H1 (cell line): ENCODE data around the gene IQGAP1. TPM values are rescaled to one million over a fixed set of nuclear protein-coding genes. Genes with fewer than 3 reads are reported as not detected.

Source experiments
- ASH2L ChIP-seq: fragments of 200-600, 300-600 bp; sonication (generic); IDR thresholded peaks from one replicate; pipeline ENCODE4 v1.7.1; 2017; ENCODE audit warnings: low read length
- BACH1 ChIP-seq: IDR thresholded peaks from 2 replicates; pipeline ENCODE4 v1.6.1; 2012; ENCODE audit warnings: low read length, improper control_type of control experiment
- CHD1 ChIP-seq: IDR thresholded peaks from 2 replicates; pipeline ENCODE4 v1.6.1; 2012; ENCODE audit warnings: low read depth, low read length, improper control_type of control experiment
- CHD7 ChIP-seq: fragments of 300-600 bp; sonication (generic); IDR thresholded peaks from 2 replicates; pipeline ENCODE4 v1.7.1; 2012; ENCODE audit warnings: low read length, moderate library complexity, mild to moderate bottlenecking, inconsistent platforms; ENCODE audit not compliant: insufficient replicate concordance
- EP300 ChIP-seq, 2 experiments: IDR thresholded peaks; 1 replicate in 1 of 2; 2 replicates in 1 of 2; pipeline ENCODE4 v1.6.1; 2011 to 2012; ENCODE audit warnings: low read depth in 2 of 2, low read length in 2 of 2, mild to moderate bottlenecking in 2 of 2, borderline replicate concordance in 1 of 2, inconsistent platforms in 1 of 2, moderate library complexity in 1 of 2
- GTF2F1 ChIP-seq: IDR thresholded peaks from 2 replicates; pipeline ENCODE4 v1.6.1; 2012; ENCODE audit warnings: low read depth, low read length, improper control_type of control experiment, borderline replicate concordance
- TAF7 ChIP-seq: optimal IDR thresholded peaks from 2 replicates; pipeline ENCODE3; 2011; ENCODE audit warnings: low read depth, mild to moderate bottlenecking, inconsistent platforms, low read length, moderate library complexity, borderline replicate concordance
- polyA plus RNA-seq, 7 experiments: library from polyadenylated mRNA; depleted of rRNA in 3 of 7; stranded (reverse) in 5 of 7; unstranded in 2 of 7; fragments of >200 nt in 5 of 7; fragments of 200-250 nt in 2 of 7; gene quantifications; 1 replicate in 5 of 7; 2 replicates in 1 of 7; 4 replicates in 1 of 7; pipeline versions ENCODE4 v1.2.1 to v1.2.3, GENCODE V29; 2011 to 2013; ENCODE audit warnings: missing spikeins in 2 of 7, mixed read lengths in 2 of 7
- total RNA-seq: library from RNA; stranded (reverse); fragmentation: NEBNext Ultra II Directional; extraction: Animal tissue kit (Norgen Biotek cat#: 25700); gene quantifications from 2 replicates; pipeline ENCODE4 v1.2.1, GENCODE V29; 2021

IQGAP1 gene
- total and polyA plus RNA-seq, 2 of the 8 experiments (the other 6 are each of a cell fraction or from before 2014, with no cell fraction given) = 56.0 to 138 TPM

DNA sequence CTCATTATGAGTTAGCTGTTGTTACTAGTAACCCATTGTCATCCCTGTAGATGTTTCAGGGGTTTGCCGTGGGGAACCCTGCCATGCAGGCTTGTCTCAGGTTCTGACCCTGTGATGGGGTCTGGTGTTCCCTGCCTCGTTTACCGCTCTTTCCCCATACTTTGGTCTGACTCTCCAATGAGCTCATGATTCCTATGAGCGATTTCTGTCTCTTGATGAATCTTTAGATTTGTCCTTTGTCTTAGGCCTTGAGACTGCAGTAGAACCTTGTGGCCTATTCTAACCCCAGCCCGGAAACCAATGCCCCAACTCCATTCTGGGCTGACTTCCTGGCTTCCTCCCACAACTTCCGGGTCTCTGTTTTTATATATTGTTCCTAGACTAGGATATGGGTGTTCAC, 11.3 kb upstream of the IQGAP1 start (continued):
- TF ChIP-seq CHD7 (no peak), TAF7 (no peak), CHD1 (no peak), GTF2F1 (no peak), ASH2L (no peak), BACH1 (no peak), EP300 (IDR thresholded peaks at IDR 0.05; ENCODE audit: borderline replicate concordance in 1 of 2, low read depth in 2 of 2, low read length in 2 of 2) (no peak)
- TF ChIP-seq, all 59 proteins: peak for 0
